Endothelial cell of umbilical vein (primary cell): ENCODE data around the gene ZNF385C. TPM values are rescaled to one million over a fixed set of nuclear protein-coding genes. Genes with fewer than 3 reads are reported as not detected.

Source experiments
- BruUV-seq: library from RNA; stranded (reverse); fragments of 400-500 nt; replicated peaks from 2 replicates; lab custom pipeline; 2021; lab: Mats Ljungman, UMichigan
- CTCF ChIA-PET: fragments of 300-600, 350-600 bp; sonication (Branson Sonifier 250); formaldehyde crosslinking; loops from one replicate; lab custom pipeline; 2021; ENCODE audit warnings: antibody characterized with exemption, inconsistent platforms; lab: Charles Lee
- POLR2A ChIA-PET: fragments of 300-600, 350-600 bp; sonication (Branson Sonifier 250); formaldehyde crosslinking; loops from one replicate; lab custom pipeline; 2021; ENCODE audit warnings: antibody characterized with exemption, inconsistent platforms; lab: Charles Lee
- DNase-seq: peaks from one replicate; pipeline ENCODE4 v3.0.0-alpha.2; 2011; ENCODE audit warnings: low read depth, low spot score
- FAIRE-seq: peaks from 2 replicates; lab custom pipeline; 2011; peaks lifted over from hg19 to GRCh38; lab: Jason Lieb, UNC
- H2AFZ ChIP-seq: 2 replicates; pipeline ENCODE4 v1.6.0; 2012; ENCODE audit warnings: low read depth, low read length, control low read depth, inconsistent platforms
- H3K27ac ChIP-seq: 2 replicates; pipeline ENCODE4 v1.5.1; 2011; ENCODE audit warnings: low read depth, mild to moderate bottlenecking, control low read depth, low read length, moderate library complexity; ENCODE audit not compliant: insufficient read depth
- H3K27me3 ChIP-seq, 2 experiments: 2 replicates each; pipeline versions ENCODE4 v1.6.0 to v1.6.1; 2011; ENCODE audit warnings: low read length in 2 of 2, mixed read lengths in 1 of 2; ENCODE audit not compliant: control insufficient read depth in 2 of 2, insufficient read depth in 2 of 2
- H3K36me3 ChIP-seq, 2 experiments: 2 replicates in 1 of 2; 3 replicates in 1 of 2; pipeline ENCODE4 v1.5.1; 2011; ENCODE audit warnings: low read length in 2 of 2, mild to moderate bottlenecking in 1 of 2, moderate library complexity in 1 of 2; ENCODE audit not compliant: control insufficient read depth in 2 of 2, insufficient read depth in 2 of 2; ENCODE audit errors: extremely low read depth in 1 of 2
- H3K4me1 ChIP-seq: 3 replicates; pipeline ENCODE4 v1.5.1; 2011; ENCODE audit warnings: mild to moderate bottlenecking, low read length; ENCODE audit not compliant: control insufficient read depth, insufficient read depth; ENCODE audit errors: extremely low read depth
- H3K4me2 ChIP-seq: 2 replicates; pipeline ENCODE4 v1.6.1; 2011; ENCODE audit warnings: low read length, control low read depth, mixed read lengths; ENCODE audit not compliant: insufficient read depth
- H3K4me3 ChIP-seq, 3 experiments: fragments of 200-600 bp in 1 of 3; sonication (generic), shearing (Covaris generic) in 1 of 3; replicated peaks in 1 of 3; 2 replicates each; pipeline ENCODE4 v1.5.1; 2011 to 2016; ENCODE audit warnings: control low read depth in 3 of 3, low read length in 3 of 3, mild to moderate bottlenecking in 2 of 3, inconsistent platforms in 1 of 3, low read depth in 1 of 3, moderate library complexity in 1 of 3; ENCODE audit not compliant: insufficient read depth in 1 of 3
- H3K79me2 ChIP-seq: 2 replicates; pipeline ENCODE4 v1.6.0; 2012; ENCODE audit warnings: low read length, inconsistent platforms; ENCODE audit not compliant: control insufficient read depth, insufficient read depth
- H3K9ac ChIP-seq: replicated peaks from 2 replicates; pipeline ENCODE3; 2011; ENCODE audit warnings: low read length, control low read depth; ENCODE audit not compliant: insufficient read depth; ENCODE audit errors: extremely low read depth
- H3K9me1 ChIP-seq: replicated peaks from 3 replicates; pipeline ENCODE4 v1.6.0; 2011; ENCODE audit warnings: mild to moderate bottlenecking, low read length; ENCODE audit not compliant: control insufficient read depth, insufficient read depth; ENCODE audit errors: extremely low read depth
- H3K9me3 ChIP-seq: replicated peaks from 2 replicates; pipeline ENCODE4 v1.5.1; 2012; ENCODE audit warnings: low read length, inconsistent platforms; ENCODE audit not compliant: control insufficient read depth, insufficient read depth
- H4K20me1 ChIP-seq: replicated peaks from 2 replicates; pipeline ENCODE3; 2011; ENCODE audit warnings: mild to moderate bottlenecking, low read length; ENCODE audit not compliant: control insufficient read depth, insufficient read depth; ENCODE audit errors: extremely low read depth
- EZH2 ChIP-seq: IDR thresholded peaks from 2 replicates; pipeline ENCODE4 v1.6.1; 2012; ENCODE audit warnings: borderline replicate concordance, low read depth, mild to moderate bottlenecking, moderate library complexity, low read length, inconsistent platforms; ENCODE audit not compliant: severe bottlenecking
- FOS ChIP-seq: IDR thresholded peaks from 2 replicates; pipeline ENCODE4 v1.6.1; 2011; ENCODE audit warnings: mild to moderate bottlenecking, low read length, moderate library complexity, borderline replicate concordance; ENCODE audit not compliant: insufficient read depth
- GATA2 ChIP-seq: IDR thresholded peaks from 2 replicates; pipeline ENCODE4 v1.7.0; 2011; ENCODE audit warnings: low read depth, mild to moderate bottlenecking, moderate library complexity, mixed read lengths, low read length; ENCODE audit not compliant: insufficient read length, insufficient read depth
- JUN ChIP-seq: IDR thresholded peaks from 2 replicates; pipeline ENCODE4 v1.6.1; 2011; ENCODE audit warnings: borderline replicate concordance, low read depth; ENCODE audit not compliant: insufficient read length, insufficient read depth
- MYC ChIP-seq: IDR thresholded peaks from one replicate; pipeline ENCODE4 v1.6.1; 2011; ENCODE audit warnings: mild to moderate bottlenecking, low read depth, low read length
- POLR2A ChIP-seq: IDR thresholded peaks from 2 replicates; pipeline ENCODE4 v1.6.1; 2012; ENCODE audit warnings: low read depth, mild to moderate bottlenecking, control low read depth, low read length
- POLR2AphosphoS5 ChIP-seq: IDR thresholded peaks from 2 replicates; pipeline ENCODE4 v1.6.1; 2012; ENCODE audit warnings: low read depth, mild to moderate bottlenecking, control low read depth, low read length, moderate library complexity; ENCODE audit not compliant: insufficient read depth
- dilution Hi-C: fragments of 300-500 bp; cut with MboI; formaldehyde crosslinking; loops from one replicate; pipeline ENCODE4 v1.15.0; 2019; ENCODE audit warnings: low sequenced_read_pairs; ENCODE audit not compliant: extremely low pct_ligation_motif_present
- intact Hi-C: fragments of 100-400 bp; cut with micrococcal nuclease; formaldehyde crosslinking; loops from one replicate; pipeline ENCODE4 v1.10.0; 2022
- polyA plus RNA-seq, 4 experiments: library from polyadenylated mRNA; depleted of rRNA in 3 of 4; stranded (reverse) in 3 of 4; unstranded in 1 of 4; fragments of >200 nt; gene quantifications; 2 replicates each; pipeline versions ENCODE4 v1.2.1 to v1.2.3, GENCODE V29; 2011 to 2012; ENCODE audit warnings: missing spikeins in 1 of 4
- total RNA-seq: library from RNA; stranded (reverse); gene quantifications from 2 replicates; pipeline ENCODE4 v1.2.3, GENCODE V29; 2021
- TF ChIP-seq, protein P1 (sequence below): IDR thresholded peaks from 2 replicates; pipeline ENCODE4 v1.6.1; 2011; ENCODE audit not compliant: insufficient read depth, insufficient read length
- TF ChIP-seq, protein P2 (sequence below), 2 donors: IDR thresholded peaks; 1 replicate in 1 of 2; 2 replicates in 1 of 2; pipeline ENCODE4 v1.5.1; 2011; ENCODE audit warnings: low read length in 2 of 2, mild to moderate bottlenecking in 2 of 2, moderate library complexity in 2 of 2, control low read depth in 1 of 2, inconsistent platforms in 1 of 2, low read depth in 1 of 2; ENCODE audit not compliant: insufficient read depth in 1 of 2; ENCODE audit errors: extremely low read depth in 1 of 2

ZNF385C gene
- total and polyA plus RNA-seq, 2 donors (not counting 3 experiments of a cell fraction or from before 2014, with no cell fraction given): 0.07 TPM; not detected in 1

DNA sequence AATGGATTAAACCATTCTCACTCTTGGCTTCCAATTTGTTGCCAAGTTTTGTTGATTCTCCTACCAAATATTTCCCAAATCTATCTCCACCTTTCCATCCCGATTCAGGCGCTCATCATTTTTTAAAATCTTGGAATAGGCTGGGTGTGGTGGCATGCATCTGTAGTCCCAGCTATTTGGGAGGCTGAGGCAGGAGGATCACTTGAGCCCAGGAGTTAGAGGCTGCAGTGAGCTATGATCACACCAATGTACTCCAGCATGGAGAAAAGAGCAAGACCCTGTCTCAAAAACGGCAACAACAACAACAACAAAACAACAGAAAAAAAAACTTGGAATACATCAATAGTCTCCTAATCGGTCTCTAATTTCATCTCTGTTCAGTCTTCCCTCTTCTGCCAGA lies 79.3 kb downstream of the ZNF385C start:
- Histone ChIP-seq H3K36me3 (peaks cover 3 to 14% of the 10 kb centered on the region in 2 experiments), H3K9me3 (no peaks in the 10 kb centered on the region), H3K27me3 (no peaks in the 10 kb centered on the region), H3K79me2 (peaks cover 47% of the 10 kb centered on the region), H3K4me3 (no peak overlapping the region), H3K4me1 (peaks cover 19% of the 10 kb centered on the region), H3K9ac (no peak overlapping the region), H2AFZ (no peak overlapping the region), H3K4me2 (no peak overlapping the region), H3K9me1 (no peaks in the 10 kb centered on the region), H4K20me1 (no peaks in the 10 kb centered on the region), H3K27ac (no peak overlapping the region)
- intact Hi-C loops: loop anchor here (5.0 kb wide), 1 partner anchor 52 kb away; the partner anchor contains the start of gene CNP
- ChIA-PET POLR2A (no interaction called here), CTCF (interaction anchor here (0.9 to 1.3 kb wide), 7 partner anchors 10 to 94 kb away, joined by 3 to 5 read pairs (median 3); partner anchors contain the start of genes DHX58 and ODAD4)
- FAIRE-seq (no peak), DNase-seq (no peak)
- TF ChIP-seq POLR2AphosphoS5 (no peak), FOS (no peak), EZH2 (no peak), GATA2 (no peak), JUN (no peak), MYC (no peak), POLR2A (no peak)
- TF ChIP-seq, protein P1, sequence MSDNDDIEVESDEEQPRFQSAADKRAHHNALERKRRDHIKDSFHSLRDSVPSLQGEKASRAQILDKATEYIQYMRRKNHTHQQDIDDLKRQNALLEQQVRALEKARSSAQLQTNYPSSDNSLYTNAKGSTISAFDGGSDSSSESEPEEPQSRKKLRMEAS: no peak
- TF ChIP-seq, protein P2, sequence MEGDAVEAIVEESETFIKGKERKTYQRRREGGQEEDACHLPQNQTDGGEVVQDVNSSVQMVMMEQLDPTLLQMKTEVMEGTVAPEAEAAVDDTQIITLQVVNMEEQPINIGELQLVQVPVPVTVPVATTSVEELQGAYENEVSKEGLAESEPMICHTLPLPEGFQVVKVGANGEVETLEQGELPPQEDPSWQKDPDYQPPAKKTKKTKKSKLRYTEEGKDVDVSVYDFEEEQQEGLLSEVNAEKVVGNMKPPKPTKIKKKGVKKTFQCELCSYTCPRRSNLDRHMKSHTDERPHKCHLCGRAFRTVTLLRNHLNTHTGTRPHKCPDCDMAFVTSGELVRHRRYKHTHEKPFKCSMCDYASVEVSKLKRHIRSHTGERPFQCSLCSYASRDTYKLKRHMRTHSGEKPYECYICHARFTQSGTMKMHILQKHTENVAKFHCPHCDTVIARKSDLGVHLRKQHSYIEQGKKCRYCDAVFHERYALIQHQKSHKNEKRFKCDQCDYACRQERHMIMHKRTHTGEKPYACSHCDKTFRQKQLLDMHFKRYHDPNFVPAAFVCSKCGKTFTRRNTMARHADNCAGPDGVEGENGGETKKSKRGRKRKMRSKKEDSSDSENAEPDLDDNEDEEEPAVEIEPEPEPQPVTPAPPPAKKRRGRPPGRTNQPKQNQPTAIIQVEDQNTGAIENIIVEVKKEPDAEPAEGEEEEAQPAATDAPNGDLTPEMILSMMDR (IDR thresholded peaks at IDR 0.05; ENCODE audit: extremely low read depth in 1 of 2, insufficient read depth in 1 of 2, low read depth in 1 of 2, low read length in 2 of 2): no peak
- dilution Hi-C loops: no loop called here
- BruUV-seq: no TSS peak
